ENCODE measurements around the gene CNKSR3.

- TF ChIP-seq CTCF (IDR thresholded peaks at IDR 0.05) (no peak), EZH2 (IDR thresholded peaks at IDR 0.05) (no peak)
Observed at GRCh38 chr6:154446984-154447383, 63.5 kb downstream of the CNKSR3 start.
